H1 (cell line): ENCODE data around the gene COL16A1. TPM values are rescaled to one million over a fixed set of nuclear protein-coding genes. Genes with fewer than 3 reads are reported as not detected.

Experiments used
- CTCF ChIA-PET: fragments of 300-600 bp; sonication (Branson Sonifier 250); formaldehyde crosslinking; loops from one replicate; lab custom pipeline; 2021; ENCODE audit not compliant: partially characterized antibody; lab: Charles Lee
- POLR2A ChIA-PET: fragments of 300-600 bp; sonication (Branson Sonifier 250); formaldehyde crosslinking; loops from one replicate; lab custom pipeline; 2021; ENCODE audit warnings: inconsistent platforms; ENCODE audit not compliant: partially characterized antibody; lab: Charles Lee
- DNase-seq, 2 experiments: peaks; one replicate each; pipeline versions ENCODE4 v3.0.0 to v3.0.0-alpha.2; 2010 to 2022; ENCODE audit warnings: low spot score in 2 of 2, low read depth in 1 of 2, mixed read lengths in 1 of 2
- FAIRE-seq: peaks from 2 replicates; lab custom pipeline; 2011; peaks lifted over from hg19 to GRCh38; lab: Jason Lieb, UNC
- H2AFZ ChIP-seq: 2 replicates; pipeline ENCODE4 v1.8.1; 2012; ENCODE audit warnings: low read length, inconsistent platforms
- H2AK5ac ChIP-seq: 2 replicates; pipeline ENCODE4 v1.6.1; 2013; ENCODE audit warnings: low read depth, low read length
- H2BK120ac ChIP-seq: replicated peaks from 2 replicates; pipeline ENCODE3; 2013; ENCODE audit warnings: low read depth, low read length, inconsistent platforms
- H2BK12ac ChIP-seq: 2 replicates; pipeline ENCODE4 v1.6.1; 2013; ENCODE audit warnings: low read depth, low read length
- H2BK15ac ChIP-seq: 2 replicates; pipeline ENCODE4 v1.6.1; 2013; ENCODE audit warnings: low read length
- H2BK20ac ChIP-seq: 2 replicates; pipeline ENCODE4 v1.6.1; 2013; ENCODE audit warnings: low read length
- H2BK5ac ChIP-seq: 2 replicates; pipeline ENCODE4 v1.6.1; 2013; ENCODE audit warnings: low read depth, low read length
- H3K14ac ChIP-seq: 2 replicates; pipeline ENCODE4 v1.6.1; 2013; ENCODE audit warnings: inconsistent platforms; ENCODE audit not compliant: insufficient read length
- H3K18ac ChIP-seq: 2 replicates; pipeline ENCODE4 v1.6.1; 2013; ENCODE audit warnings: low read length; ENCODE audit errors: extremely low read depth
- H3K23ac ChIP-seq: 2 replicates; pipeline ENCODE4 v1.6.1; 2013; ENCODE audit warnings: inconsistent platforms; ENCODE audit not compliant: insufficient read length
- H3K23me2 ChIP-seq: 2 replicates; pipeline ENCODE4 v1.6.1; 2013; ENCODE audit warnings: low read depth, low read length
- H3K27ac ChIP-seq: 2 replicates; pipeline ENCODE4 v1.6.1; 2011; ENCODE audit warnings: low read depth, low read length, inconsistent platforms
- H3K27me3 ChIP-seq, 4 experiments: replicated peaks in 1 of 4; 1 replicate in 1 of 4; 2 replicates in 3 of 4; pipeline versions ENCODE4 v1.6.1 to v1.8.1; 2011 to 2013; ENCODE audit warnings: low read length in 3 of 4, mild to moderate bottlenecking in 3 of 4, inconsistent platforms in 2 of 4, mixed read lengths in 2 of 4, moderate library complexity in 1 of 4; ENCODE audit not compliant: control insufficient read depth in 3 of 4, insufficient read depth in 3 of 4; ENCODE audit errors: extremely low read depth in 1 of 4
- H3K36me3 ChIP-seq, 4 experiments: 2 replicates each; pipeline versions ENCODE4 v1.6.1 to v1.8.1; 2011 to 2013; ENCODE audit warnings: mild to moderate bottlenecking in 4 of 4, low read length in 3 of 4, moderate library complexity in 2 of 4, control low read depth in 1 of 4, inconsistent platforms in 1 of 4; ENCODE audit not compliant: insufficient read depth in 4 of 4, control insufficient read depth in 2 of 4
- H3K4ac ChIP-seq: replicated peaks from 2 replicates; pipeline ENCODE3; 2013; ENCODE audit warnings: low read length, low read depth, mixed read lengths, inconsistent platforms; ENCODE audit not compliant: insufficient read length
- H3K4me1 ChIP-seq, 4 experiments: replicated peaks in 1 of 4; 1 replicate in 1 of 4; 2 replicates in 3 of 4; pipeline versions ENCODE4 v1.6.1 to v1.8.1; 2011 to 2013; ENCODE audit warnings: low read length in 3 of 4, inconsistent platforms in 2 of 4, mixed read lengths in 1 of 4; ENCODE audit not compliant: insufficient read depth in 4 of 4, control insufficient read depth in 3 of 4
- H3K4me2 ChIP-seq, 2 experiments: 2 replicates each; pipeline versions ENCODE4 v1.6.1 to v1.8.1; 2011 to 2013; ENCODE audit warnings: low read depth in 2 of 2, low read length in 2 of 2, control low read depth in 1 of 2, inconsistent platforms in 1 of 2, mild to moderate bottlenecking in 1 of 2; ENCODE audit not compliant: insufficient read depth in 1 of 2
- H3K4me3 ChIP-seq, 4 experiments: fragments of 200-600, 300-600 bp in 1 of 4; sonication (generic), shearing (Covaris generic), sonication (Bioruptor Twin) in 1 of 4; 2 replicates each; pipeline versions ENCODE4 v1.5.1 to v1.8.1; 2011 to 2016; ENCODE audit warnings: low read length in 4 of 4, low read depth in 3 of 4, control low read depth in 2 of 4, inconsistent platforms in 2 of 4, mild to moderate bottlenecking in 2 of 4, mixed read lengths in 1 of 4, moderate library complexity in 1 of 4; ENCODE audit not compliant: insufficient read depth in 2 of 4; ENCODE audit errors: extremely low read depth in 1 of 4
- H3K56ac ChIP-seq: replicated peaks from 2 replicates; pipeline ENCODE3; 2013; ENCODE audit warnings: low read depth, mild to moderate bottlenecking, mixed read lengths, low read length, inconsistent platforms; ENCODE audit not compliant: insufficient read length
- H3K79me1 ChIP-seq: 2 replicates; pipeline ENCODE4 v1.6.1; 2013; ENCODE audit warnings: low read depth, low read length, control low read depth
- H3K79me2 ChIP-seq, 2 experiments: 2 replicates each; pipeline versions ENCODE4 v1.6.1 to v1.8.1; 2012 to 2013; ENCODE audit warnings: low read length in 2 of 2, mild to moderate bottlenecking in 2 of 2, inconsistent platforms in 1 of 2; ENCODE audit not compliant: insufficient read depth in 2 of 2, control insufficient read depth in 1 of 2
- H3K9ac ChIP-seq, 4 experiments: replicated peaks in 1 of 4; 1 replicate in 1 of 4; 2 replicates in 3 of 4; pipeline versions ENCODE4 v1.6.1 to v1.8.1; 2011 to 2013; ENCODE audit warnings: low read depth in 3 of 4, low read length in 3 of 4, control low read depth in 2 of 4, mild to moderate bottlenecking in 2 of 4, moderate library complexity in 2 of 4, inconsistent platforms in 1 of 4; ENCODE audit errors: extremely low read depth in 1 of 4
- H3K9me3 ChIP-seq, 2 experiments: 2 replicates each; pipeline versions ENCODE4 v1.6.1 to v1.8.1; 2012 to 2013; ENCODE audit warnings: mild to moderate bottlenecking in 2 of 2, moderate library complexity in 2 of 2, control low read depth in 1 of 2, inconsistent platforms in 1 of 2, low read depth in 1 of 2, low read length in 1 of 2, mixed read lengths in 1 of 2; ENCODE audit not compliant: insufficient read depth in 2 of 2
- H4K20me1 ChIP-seq, 2 experiments: replicated peaks in 1 of 2; 2 replicates each; pipeline versions ENCODE3 to v1.8.1; 2011 to 2013; ENCODE audit warnings: inconsistent platforms in 2 of 2, low read length in 2 of 2, mild to moderate bottlenecking in 1 of 2; ENCODE audit not compliant: insufficient read depth in 2 of 2, control insufficient read depth in 1 of 2
- H4K5ac ChIP-seq: 2 replicates; pipeline ENCODE4 v1.6.1; 2013; ENCODE audit warnings: low read length, low read depth, mixed read lengths, inconsistent platforms; ENCODE audit not compliant: insufficient read length
- H4K8ac ChIP-seq: 2 replicates; pipeline ENCODE4 v1.8.0; 2013; ENCODE audit warnings: mild to moderate bottlenecking, moderate library complexity, low read length, inconsistent platforms; ENCODE audit not compliant: insufficient read depth; ENCODE audit errors: extremely low read depth
- H4K91ac ChIP-seq: replicated peaks from 2 replicates; pipeline ENCODE3; 2013; ENCODE audit warnings: low read length, mixed read lengths, inconsistent platforms; ENCODE audit not compliant: insufficient read length
- BACH1 ChIP-seq: IDR thresholded peaks from 2 replicates; pipeline ENCODE4 v1.6.1; 2012; ENCODE audit warnings: low read length, improper control_type of control experiment
- CHD1 ChIP-seq: IDR thresholded peaks from 2 replicates; pipeline ENCODE4 v1.6.1; 2012; ENCODE audit warnings: low read depth, low read length, improper control_type of control experiment
- KDM4A ChIP-seq: IDR thresholded peaks from one replicate; pipeline ENCODE4 v1.7.1; 2012; ENCODE audit warnings: low read depth, mild to moderate bottlenecking, moderate library complexity, low read length, inconsistent platforms; ENCODE audit not compliant: severe bottlenecking
- NANOG ChIP-seq: IDR thresholded peaks from 2 replicates; pipeline ENCODE4 v1.6.1; 2011; ENCODE audit warnings: low read length, low read depth, mild to moderate bottlenecking, inconsistent platforms; ENCODE audit not compliant: insufficient read depth, poor library complexity, severe bottlenecking
- NRF1 ChIP-seq: IDR thresholded peaks from 2 replicates; pipeline ENCODE4 v1.6.1; 2011; ENCODE audit warnings: mild to moderate bottlenecking, low read depth, low read length, improper control_type of control experiment
- RNF2 ChIP-seq: fragments of 200-900, 300-1000 bp; sonication (generic); IDR thresholded peaks from 2 replicates; pipeline ENCODE4 v1.7.1; 2016; ENCODE audit warnings: borderline replicate concordance, low read depth, mild to moderate bottlenecking, antibody characterized with exemption, low read length; ENCODE audit not compliant: poor library complexity, severe bottlenecking; ENCODE audit errors: missing control alignments
- TEAD4 ChIP-seq: IDR thresholded peaks from 2 replicates; pipeline ENCODE4 v1.6.1; 2012; ENCODE audit warnings: low read depth, low read length, inconsistent platforms, mixed read lengths
- ZNF274 ChIP-seq: IDR thresholded peaks from 2 replicates; pipeline ENCODE4 v1.7.0; 2012; ENCODE audit warnings: low read length, borderline replicate concordance; ENCODE audit errors: extremely low read depth
- WGBS, 2 experiments: shearing (Covaris generic) in 1 of 2; methylation state at CpG; one replicate each; pipeline versions ENCODE4 v1.1.6 to v1.1.7; 2013 to 2015; ENCODE audit warnings: low lambda C conversion rate in 2 of 2, mixed read lengths in 2 of 2, inconsistent platforms in 1 of 2, low coverage in 1 of 2, missing lambda C conversion rate in 1 of 2; ENCODE audit not compliant: insufficient replicate concordance in 2 of 2, insufficient coverage in 1 of 2, insufficient read length in 1 of 2; ENCODE audit errors: extremely low coverage in 1 of 2, missing lambda C conversion rate in 1 of 2; 5-methylcytosine and 5-hydroxymethylcytosine counted together
- polyA plus RNA-seq, 7 experiments: library from polyadenylated mRNA; depleted of rRNA in 3 of 7; stranded (reverse) in 5 of 7; unstranded in 2 of 7; fragments of >200 nt in 5 of 7; fragments of 200-250 nt in 2 of 7; gene quantifications; 1 replicate in 5 of 7; 2 replicates in 1 of 7; 4 replicates in 1 of 7; pipeline versions ENCODE4 v1.2.1 to v1.2.3, GENCODE V29; 2011 to 2013; ENCODE audit warnings: missing spikeins in 2 of 7, mixed read lengths in 2 of 7
- total RNA-seq: library from RNA; stranded (reverse); fragmentation: NEBNext Ultra II Directional; extraction: Animal tissue kit (Norgen Biotek cat#: 25700); gene quantifications from 2 replicates; pipeline ENCODE4 v1.2.1, GENCODE V29; 2021
- TF ChIP-seq, protein P1 (sequence below): IDR thresholded peaks from 2 replicates; pipeline ENCODE4 v1.6.1; 2012; ENCODE audit warnings: inconsistent platforms

The COL16A1 gene
- total and polyA plus RNA-seq, 2 of the 8 experiments (the other 6 are each of a cell fraction or from before 2014, with no cell fraction given) = 2.0 to 10.5 TPM

DNA sequence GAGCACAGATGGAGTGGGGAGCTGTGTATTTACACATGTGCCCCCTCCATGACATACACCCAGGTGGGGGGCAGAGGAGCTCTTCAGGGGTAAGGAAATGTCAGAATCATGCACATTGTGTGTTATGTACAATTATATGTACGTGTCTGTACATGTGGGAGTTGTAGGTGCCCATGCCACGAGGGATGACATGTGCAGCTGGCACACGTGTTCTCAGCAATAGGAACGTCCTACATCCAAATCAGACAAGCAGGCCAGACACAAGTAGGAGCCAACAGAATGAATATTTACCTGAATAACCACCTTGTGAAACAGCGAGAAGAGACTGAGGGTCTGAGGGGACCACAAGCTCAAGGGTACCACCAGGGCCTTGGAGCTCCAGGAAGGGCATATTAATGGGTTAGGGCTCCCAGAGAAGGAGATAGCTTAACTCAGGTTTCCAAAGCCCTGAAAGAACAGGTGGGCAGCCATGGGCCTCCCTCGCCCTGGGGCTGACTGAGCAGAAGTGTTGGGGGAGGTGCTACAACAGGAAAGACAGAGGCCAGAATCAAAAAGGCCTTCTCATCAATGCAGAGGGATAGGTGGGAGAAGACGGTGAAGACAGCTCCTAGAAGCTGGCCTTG, 3.2 kb downstream of the COL16A1 start:
- no peak overlapping the region for H2BK120ac ChIP-seq
- H3K36me3 ChIP-seq = no peaks in the 10 kb centered on the region
- H2BK12ac ChIP-seq = no peak overlapping the region
- DNase-seq = no peak
- H3K14ac ChIP-seq = no peak overlapping the region
- H3K4me3 ChIP-seq = no peak overlapping the region
- H4K5ac ChIP-seq = no peak overlapping the region
- H3K79me2 ChIP-seq = no peaks in the 10 kb centered on the region
- no peaks in the 10 kb centered on the region for H3K9me3 ChIP-seq
- H2BK15ac ChIP-seq = no peak overlapping the region
- peaks cover 5% of the 10 kb centered on the region for H3K23me2 ChIP-seq
- H4K20me1 ChIP-seq = no peaks in the 10 kb centered on the region
- no peak overlapping the region for H3K4ac ChIP-seq
- ChIA-PET POLR2A (interaction anchor here (0.9 to 7.3 kb wide), 4 partner anchors 9 to 26 kb away, joined by 3 to 43 read pairs (median 7); no protein-coding TSS in a partner anchor), CTCF (interaction anchor here (0.6 to 8.1 kb wide), 16 partner anchors 9 to 119 kb away, joined by 3 to 108 read pairs (median 4); partner anchors contain the start of gene ADGRB2)
- H3K56ac ChIP-seq = no peak overlapping the region
- H2AK5ac ChIP-seq = no peak overlapping the region
- no peak overlapping the region for H4K91ac ChIP-seq
- H3K4me1 ChIP-seq = peaks cover 8 to 25% (median 12%) of the 10 kb centered on the region in 4 experiments
- WGBS, 2 experiments = 77% methylated on average over 7 of the region's 7 CpGs; no CpG with 5 or more reads in 1 of the 2 experiments
- H3K27me3 ChIP-seq = no peaks in the 10 kb centered on the region; a peak in 1 of 7 replicates
- no peak overlapping the region for H2BK20ac ChIP-seq
- H3K79me1 ChIP-seq = no peaks in the 10 kb centered on the region
- H3K27ac ChIP-seq = no peak overlapping the region
- H2AFZ ChIP-seq = no peak overlapping the region
- H3K18ac ChIP-seq = no peak overlapping the region
- H3K9ac ChIP-seq = no peak overlapping the region
- H3K4me2 ChIP-seq = 0 out of 4 replicates have a peak overlapping the region, but pooled peaks of 1 of the 2 experiments have one; percentile 8
- no peak overlapping the region for H3K23ac ChIP-seq
- FAIRE-seq = no peak
- no peak overlapping the region for H4K8ac ChIP-seq
- H2BK5ac ChIP-seq = no peak overlapping the region
- no peak for TF ChIP-seq NANOG
- no peak for TF ChIP-seq KDM4A
- no peak for TF ChIP-seq NRF1
- TF ChIP-seq ZNF274 = no peak
- TF ChIP-seq CHD1 = no peak
- TF ChIP-seq, protein P1, sequence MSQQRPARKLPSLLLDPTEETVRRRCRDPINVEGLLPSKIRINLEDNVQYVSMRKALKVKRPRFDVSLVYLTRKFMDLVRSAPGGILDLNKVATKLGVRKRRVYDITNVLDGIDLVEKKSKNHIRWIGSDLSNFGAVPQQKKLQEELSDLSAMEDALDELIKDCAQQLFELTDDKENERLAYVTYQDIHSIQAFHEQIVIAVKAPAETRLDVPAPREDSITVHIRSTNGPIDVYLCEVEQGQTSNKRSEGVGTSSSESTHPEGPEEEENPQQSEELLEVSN = no peak
- TF ChIP-seq BACH1 = no peak
- TF ChIP-seq TEAD4 = no peak
- TF ChIP-seq RNF2 = no peak
